K562 (cell line): Measurements from ENCODE around the gene RNF222. TPM values are rescaled to one million over a fixed set of nuclear protein-coding genes. Genes with fewer than 3 reads are reported as not detected.

Experiments used
- CBFA2T3 ChIP-seq: fragments of 450-650 bp; IDR thresholded peaks from 2 replicates; pipeline ENCODE4 v1.6.1; 2017
- FOXP4 ChIP-seq: sonication (generic); formaldehyde crosslinking; IDR thresholded peaks from 2 replicates; pipeline ENCODE4 v1.8.0; 2022; ENCODE audit warnings: mild to moderate bottlenecking, missing genetic modification reagents, borderline replicate concordance
- RBM14 ChIP-seq: fragments of 200-400 bp; formaldehyde crosslinking; IDR thresholded peaks from 2 replicates; pipeline ENCODE4 v1.6.1; 2018; ENCODE audit warnings: low read depth, mild to moderate bottlenecking, low read length, moderate library complexity, borderline replicate concordance; ENCODE audit not compliant: insufficient read depth
- TSHZ1 ChIP-seq: fragments of 250-450 bp; sonication (Bioruptor Pico); IDR thresholded peaks from 2 replicates; pipeline ENCODE4 v1.4.0; 2020; ENCODE audit warnings: mild to moderate bottlenecking, moderate library complexity
- ZNF318 ChIP-seq, 2 experiments: fragments of 450-650 bp; IDR thresholded peaks; 2 replicates each; pipeline ENCODE4 v1.6.1; 2016; ENCODE audit warnings: mild to moderate bottlenecking in 2 of 2, borderline replicate concordance in 1 of 2, low read depth in 1 of 2, moderate library complexity in 1 of 2
- polyA plus RNA-seq, 8 experiments: library from polyadenylated mRNA; depleted of rRNA in 4 of 8; stranded (reverse) in 5 of 8; unstranded in 3 of 8; fragments of >200 nt; fragmentation: Nextera tagmentation in 2 of 8; fragmentation: Illumina TruSeq in 1 of 8; extraction: Ambion mirVana in 2 of 8; extraction: Trizol in 1 of 8; gene quantifications; 2 replicates each; pipeline versions ENCODE4 v1.2.1 to v1.2.3, GENCODE V29; 2011 to 2014; ENCODE audit warnings: inconsistent platforms in 1 of 8, missing spikeins in 1 of 8
- total RNA-seq, 7 experiments: library from RNA; depleted of rRNA in 6 of 7; stranded (reverse); fragments of >200 nt in 6 of 7; fragmentation: Illumina TruSeq in 2 of 7; extraction: Trizol in 2 of 7; gene quantifications; 2 replicates each; pipeline versions ENCODE4 v1.2.1 to v1.2.3, GENCODE V29; 2011 to 2021; ENCODE audit warnings: low replicate concordance in 1 of 7
- TF ChIP-seq, protein P1 (sequence below): sonication (generic); formaldehyde crosslinking; IDR thresholded peaks from 2 replicates; pipeline ENCODE4 v1.8.1; 2023; ENCODE audit warnings: mild to moderate bottlenecking, missing genetic modification reagents

Gene RNF222
- total and polyA plus RNA-seq, 9 of the 15 experiments (the other 6 are each of a cell fraction or from before 2014, with no cell fraction given): not detected

DNA sequence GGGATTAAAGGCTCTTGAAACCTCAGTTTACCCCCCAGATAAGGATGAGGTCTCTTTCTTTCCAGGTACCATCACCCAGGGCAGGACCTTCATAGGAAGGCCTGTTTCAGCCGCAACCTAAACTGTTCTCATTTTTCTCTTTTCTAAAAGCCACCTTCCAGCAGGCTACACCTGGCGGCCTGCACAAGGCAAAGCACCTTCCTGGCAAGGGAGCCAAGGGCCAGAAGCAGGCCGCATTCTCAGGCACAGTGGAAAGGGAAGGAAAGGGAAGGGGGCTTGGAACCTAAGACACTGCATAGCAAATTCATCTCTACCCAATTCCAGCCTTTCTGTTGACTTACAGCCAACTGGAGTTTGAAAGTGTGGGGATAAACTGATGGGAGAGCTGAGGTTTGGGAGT, 29.2 kb upstream of the RNF222 start (continued):
- TF ChIP-seq ZNF318 (IDR thresholded peaks at IDR 0.05; ENCODE audit: borderline replicate concordance in 1 of 2, low read depth in 1 of 2) (no peak), RBM14 (no peak), CBFA2T3 (no peak), FOXP4 (no peak), TSHZ1 (CRISPR knock-in tag) (no peak)
- TF ChIP-seq, protein P1, sequence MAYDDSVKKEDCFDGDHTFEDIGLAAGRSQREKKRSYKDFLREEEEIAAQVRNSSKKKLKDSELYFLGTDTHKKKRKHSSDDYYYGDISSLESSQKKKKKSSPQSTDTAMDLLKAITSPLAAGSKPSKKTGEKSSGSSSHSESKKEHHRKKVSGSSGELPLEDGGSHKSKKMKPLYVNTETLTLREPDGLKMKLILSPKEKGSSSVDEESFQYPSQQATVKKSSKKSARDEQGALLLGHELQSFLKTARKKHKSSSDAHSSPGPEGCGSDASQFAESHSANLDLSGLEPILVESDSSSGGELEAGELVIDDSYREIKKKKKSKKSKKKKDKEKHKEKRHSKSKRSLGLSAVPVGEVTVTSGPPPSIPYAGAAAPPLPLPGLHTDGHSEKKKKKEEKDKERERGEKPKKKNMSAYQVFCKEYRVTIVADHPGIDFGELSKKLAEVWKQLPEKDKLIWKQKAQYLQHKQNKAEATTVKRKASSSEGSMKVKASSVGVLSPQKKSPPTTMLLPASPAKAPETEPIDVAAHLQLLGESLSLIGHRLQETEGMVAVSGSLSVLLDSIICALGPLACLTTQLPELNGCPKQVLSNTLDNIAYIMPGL: no peak
